HCT116 (cell line): ENCODE measurements around the gene MGME1. TPM values are rescaled to one million over a fixed set of nuclear protein-coding genes. Genes with fewer than 3 reads are reported as not detected.

Experiments
- ATAC-seq: fragments of 200-7000 bp; cut with Tn5 transposase; 2 replicates; pipeline ENCODE4 v1.9.1; 2020; ENCODE audit warnings: mild to moderate bottlenecking, moderate library complexity
- BruUV-seq: library from RNA; stranded (reverse); fragments of 400-500 nt; replicated peaks from 2 replicates; lab custom pipeline; 2021; lab: Mats Ljungman, UMichigan
- CTCF ChIA-PET: fragments of 300-600 bp; sonication (Branson Sonifier 250); formaldehyde crosslinking; loops from one replicate; lab custom pipeline; 2021; ENCODE audit warnings: antibody characterized with exemption; lab: Charles Lee
- POLR2A ChIA-PET: fragments of 300-600, 350-600 bp; sonication (Branson Sonifier 250); formaldehyde crosslinking; loops from one replicate; lab custom pipeline; 2021; ENCODE audit warnings: antibody characterized with exemption; lab: Charles Lee
- RAD21 ChIA-PET, 2 experiments: fragments of 300-600 bp; sonication (Branson Sonifier 250); formaldehyde crosslinking; loops; one replicate each; lab custom pipeline; 2023; ENCODE audit warnings: low total read pairs in 2 of 2; ENCODE audit not compliant: uncharacterized antibody in 2 of 2, unreplicated experiment in 2 of 2, low non-redundant PET in 1 of 2; lab: Charles Lee
- DNase-seq: peaks from one replicate; pipeline ENCODE4 v3.0.0-alpha.2; 2010; ENCODE audit warnings: low read depth, low spot score
- H2AFZ ChIP-seq: fragments of 200-600 bp; shearing (Covaris generic), sonication (generic); 2 replicates; pipeline ENCODE4 v1.6.1; 2017; ENCODE audit warnings: low read depth, mixed run types, mixed read lengths, antibody characterized with exemption, low read length; ENCODE audit not compliant: poor library complexity, severe bottlenecking
- H3K27ac ChIP-seq: 2 replicates; pipeline ENCODE4 v1.5.1; 2012; ENCODE audit warnings: low read depth, low read length
- H3K27me3 ChIP-seq: fragments of 200-600 bp; sonication (generic); 2 replicates; pipeline ENCODE4 v1.6.1; 2016; ENCODE audit warnings: mixed run types, low read length, mixed read lengths; ENCODE audit not compliant: insufficient read depth
- H3K36me3 ChIP-seq, 2 experiments: fragments of 200-500 bp in 1 of 2; fragments of 200-600 bp in 1 of 2; sonication (Bioruptor generic) in 1 of 2; sonication (generic) in 1 of 2; 2 replicates each; pipeline versions ENCODE4 v1.5.1 to v1.6.1; 2014 to 2016; ENCODE audit warnings: low read length in 2 of 2, inconsistent platforms in 1 of 2, mixed read lengths in 1 of 2, mixed run types in 1 of 2; ENCODE audit not compliant: insufficient read depth in 2 of 2, control insufficient read depth in 1 of 2
- H3K4me1 ChIP-seq, 2 experiments: fragments of 200-600 bp in 1 of 2; sonication (generic) in 1 of 2; 2 replicates each; pipeline versions ENCODE4 v1.5.1 to v1.6.1; 2012 to 2017; ENCODE audit warnings: low read length in 2 of 2, inconsistent platforms in 1 of 2, mild to moderate bottlenecking in 1 of 2, mixed read lengths in 1 of 2, mixed run types in 1 of 2, moderate library complexity in 1 of 2; ENCODE audit not compliant: insufficient read depth in 2 of 2, control insufficient read depth in 1 of 2
- H3K4me2 ChIP-seq: fragments of 200-600 bp; sonication (generic); 2 replicates; pipeline ENCODE4 v1.6.1; 2017; ENCODE audit warnings: mixed run types, low read length, mixed read lengths
- H3K4me3 ChIP-seq, 2 experiments: fragments of 200-600 bp in 1 of 2; sonication (generic) in 1 of 2; replicated peaks in 1 of 2; 2 replicates each; pipeline ENCODE4 v1.5.1; 2011 to 2016; ENCODE audit warnings: low read length in 2 of 2, control low read depth in 1 of 2, low read depth in 1 of 2, mild to moderate bottlenecking in 1 of 2, mixed read lengths in 1 of 2, mixed run types in 1 of 2
- H3K79me2 ChIP-seq: fragments of 200-600 bp; sonication (generic); 2 replicates; pipeline ENCODE4 v1.6.1; 2017; ENCODE audit warnings: mild to moderate bottlenecking, mixed run types, low read length, moderate library complexity, mixed read lengths; ENCODE audit not compliant: insufficient read depth
- H3K9ac ChIP-seq: fragments of 200-600 bp; sonication (generic); 2 replicates; pipeline ENCODE4 v1.6.1; 2016; ENCODE audit warnings: low read length, mixed read lengths
- H3K9me2 ChIP-seq: fragments of 200-600 bp; sonication (generic), shearing (Covaris generic); 2 replicates; pipeline ENCODE4 v1.6.1; 2017; ENCODE audit warnings: mixed run types, mild to moderate bottlenecking, moderate library complexity; ENCODE audit not compliant: insufficient read depth
- H3K9me3 ChIP-seq, 2 experiments: fragments of 200-500 bp in 1 of 2; fragments of 200-600 bp in 1 of 2; sonication (Bioruptor generic) in 1 of 2; sonication (generic) in 1 of 2; 2 replicates each; pipeline ENCODE4 v1.6.1; 2014 to 2017; ENCODE audit warnings: low read length in 2 of 2, mixed read lengths in 2 of 2, inconsistent platforms in 1 of 2, low read depth in 1 of 2, mild to moderate bottlenecking in 1 of 2, mixed run types in 1 of 2, moderate library complexity in 1 of 2; ENCODE audit not compliant: control insufficient read depth in 1 of 2, insufficient read depth in 1 of 2
- H4K20me1 ChIP-seq: fragments of 200-600 bp; sonication (generic), shearing (Covaris generic); 2 replicates; pipeline ENCODE4 v1.6.1; 2017; ENCODE audit warnings: mixed run types, mild to moderate bottlenecking, moderate library complexity; ENCODE audit not compliant: insufficient read depth
- ATF3 ChIP-seq: IDR thresholded peaks from 2 replicates; pipeline ENCODE4 v1.6.1; 2012
- CBX3 ChIP-seq: IDR thresholded peaks from 2 replicates; pipeline ENCODE4 v1.6.1; 2012; ENCODE audit warnings: low read depth
- CEBPB ChIP-seq: IDR thresholded peaks from 2 replicates; pipeline ENCODE4 v1.6.1; 2012; ENCODE audit warnings: low read depth
- CTCF ChIP-seq, 3 experiments: fragments of 200-600 bp in 1 of 3; sonication (generic) in 1 of 3; IDR thresholded peaks in 2 of 3; conservative IDR thresholded peaks in 1 of 3; 2 replicates each; pipeline ENCODE4 v1.5.1; 2012 to 2017; ENCODE audit warnings: low read depth in 2 of 3, low read length in 2 of 3, antibody characterized with exemption in 1 of 3, borderline replicate concordance in 1 of 3, control low read depth in 1 of 3, mild to moderate bottlenecking in 1 of 3, mixed read lengths in 1 of 3, mixed run types in 1 of 3, moderate library complexity in 1 of 3; ENCODE audit not compliant: insufficient read depth in 1 of 3
- EGR1 ChIP-seq: IDR thresholded peaks from 2 replicates; pipeline ENCODE4 v1.6.1; 2012; ENCODE audit warnings: low read depth
- ELF1 ChIP-seq: IDR thresholded peaks from 2 replicates; pipeline ENCODE4 v1.6.1; 2012; ENCODE audit warnings: low read depth, borderline replicate concordance
- EZH2 ChIP-seq: fragments of 200-600 bp; sonication (generic); IDR thresholded peaks from 2 replicates; pipeline ENCODE4 v1.6.1; 2017; ENCODE audit warnings: antibody characterized with exemption, mixed run types
- EZH2phosphoT487 ChIP-seq: fragments of 200-600 bp; IDR thresholded peaks from 2 replicates; pipeline ENCODE4 v1.6.1; 2018; ENCODE audit warnings: antibody characterized with exemption, borderline replicate concordance
- FOSL1 ChIP-seq: IDR thresholded peaks from 2 replicates; pipeline ENCODE4 v1.6.1; 2012; ENCODE audit warnings: low read depth
- JUND ChIP-seq: IDR thresholded peaks from 2 replicates; pipeline ENCODE4 v1.6.1; 2012
- MAX ChIP-seq: IDR thresholded peaks from 2 replicates; pipeline ENCODE4 v1.6.1; 2012
- POLR2A ChIP-seq: IDR thresholded peaks from 2 replicates; pipeline ENCODE4 v1.7.0; 2011; ENCODE audit warnings: borderline replicate concordance; ENCODE audit not compliant: insufficient read depth, insufficient read length; ENCODE audit errors: extremely low read depth
- SIN3A ChIP-seq: IDR thresholded peaks from 2 replicates; pipeline ENCODE4 v1.6.1; 2012; ENCODE audit warnings: low read depth
- SP1 ChIP-seq: IDR thresholded peaks from 2 replicates; pipeline ENCODE4 v1.6.1; 2012; ENCODE audit warnings: low read depth
- SRF ChIP-seq: IDR thresholded peaks from 2 replicates; pipeline ENCODE4 v1.6.1; 2012; ENCODE audit warnings: low read depth
- YY1 ChIP-seq: IDR thresholded peaks from 2 replicates; pipeline ENCODE4 v1.6.1; 2011; ENCODE audit warnings: low read length, low read depth, moderate library complexity, mild to moderate bottlenecking; ENCODE audit not compliant: insufficient replicate concordance; ENCODE audit errors: extremely low read depth
- ZBTB33 ChIP-seq: IDR thresholded peaks from 2 replicates; pipeline ENCODE4 v1.6.1; 2011; ENCODE audit warnings: mild to moderate bottlenecking, low read length, moderate library complexity; ENCODE audit not compliant: insufficient replicate concordance; ENCODE audit errors: extremely low read depth
- ZNF274 ChIP-seq: fragments of 200-500 bp; sonication (Bioruptor generic); IDR thresholded peaks from 2 replicates; pipeline ENCODE4 v1.6.1; 2014; ENCODE audit warnings: mild to moderate bottlenecking, low read depth, low read length, inconsistent platforms
- intact Hi-C: fragments of 100-400 bp; cut with micrococcal nuclease; formaldehyde crosslinking; loops from 2 replicates; pipeline ENCODE4 v1.10.0; 2022
- total RNA-seq: library from RNA; stranded (reverse); gene quantifications from one replicate; pipeline ENCODE4 v1.2.1, GENCODE V29; 2021; ENCODE audit not compliant: unreplicated experiment

The MGME1 gene
- total RNA-seq, 1 experiment from 2014 or later: 37.1 TPM

- no peak for TF ChIP-seq EGR1
- no peak for TF ChIP-seq JUND
- TF ChIP-seq SP1: no peak
- no peak for TF ChIP-seq CTCF (IDR thresholded peaks at IDR 0.05 in 2 of 3, conservative IDR thresholded peaks at IDR 0.05 in 1 of 3; ENCODE audit: borderline replicate concordance in 1 of 3, insufficient read depth in 1 of 3, low read depth in 2 of 3, low read length in 2 of 3)
- TF ChIP-seq CEBPB: no peak
- TF ChIP-seq SRF: no peak
Observed at GRCh38 chr20:17963114-17963897, 5.5 kb upstream of the MGME1 start (continued).

- H3K27me3 ChIP-seq: no peaks in the 10 kb centered on the region
- H3K9me2 ChIP-seq: no peaks in the 10 kb centered on the region
- TF ChIP-seq SRF: no peak
- no peak for TF ChIP-seq CTCF (IDR thresholded peaks at IDR 0.05 in 2 of 3, conservative IDR thresholded peaks at IDR 0.05 in 1 of 3; ENCODE audit: borderline replicate concordance in 1 of 3, insufficient read depth in 1 of 3, low read depth in 2 of 3, low read length in 2 of 3)
- TF ChIP-seq YY1: no peak
- no peak for TF ChIP-seq FOSL1
- no peak for TF ChIP-seq ZNF274
- no peak for TF ChIP-seq CBX3
- TF ChIP-seq ELF1: no peak
- no peak for TF ChIP-seq EGR1
- no peak for TF ChIP-seq JUND
- TF ChIP-seq EZH2: no peak
- no peak for TF ChIP-seq POLR2A
- TF ChIP-seq MAX: no peak
- no peak for TF ChIP-seq SP1
- TF ChIP-seq EZH2phosphoT487: no peak
- no peak for TF ChIP-seq ATF3
- no peak for TF ChIP-seq ZBTB33
- TF ChIP-seq SIN3A: no peak
- ChIA-PET POLR2A (no interaction called here), CTCF (no interaction called here), RAD21 (no interaction called here)
- no peak overlapping the region for H3K4me2 ChIP-seq
- no peak overlapping the region for H2AFZ ChIP-seq
- no peaks in the 10 kb centered on the region for H3K9me3 ChIP-seq
- peaks cover 97% of the 10 kb centered on the region for H3K79me2 ChIP-seq
- H3K4me1 ChIP-seq: peaks cover 20 to 64% of the 10 kb centered on the region in 2 experiments
- H3K27ac ChIP-seq: no peak overlapping the region
- H3K4me3 ChIP-seq: no peak overlapping the region
- peaks cover 49% of the 10 kb centered on the region; the same call in 1 of the 2 replicates for H4K20me1 ChIP-seq
- peaks cover 3 to 30% of the 10 kb centered on the region in 2 experiments for H3K36me3 ChIP-seq
- ATAC-seq: no peak
- H3K9ac ChIP-seq: peak overlapping the region; percentile 5; the same call in 1 of the 2 replicates
- no peak for DNase-seq
- intact Hi-C loops: loop anchor here (10.0 kb wide), 1 partner anchor 311 kb away; no protein-coding TSS in a partner anchor
- BruUV-seq: no TSS peak
Observed at GRCh38 chr20:17964073-17964472, 4.7 kb upstream of the MGME1 start.
